Panc1 (cell line): Measurements from ENCODE around the gene NTNG1.

ENCODE experiments used
- TF ChIP-seq, protein P1 (sequence below): fragments of 450-650 bp; IDR thresholded peaks from 2 replicates; pipeline ENCODE4 v1.5.1; 2017; ENCODE audit warnings: mild to moderate bottlenecking
- TF ChIP-seq, protein P2 (sequence below), 2 experiments: IDR thresholded peaks; 2 replicates each; pipeline ENCODE4 v1.6.1; 2011 to 2012; ENCODE audit warnings: low read depth in 2 of 2, control low read depth in 1 of 2, low read length in 1 of 2, mild to moderate bottlenecking in 1 of 2, moderate library complexity in 1 of 2; ENCODE audit not compliant: insufficient read depth in 1 of 2

DNA sequence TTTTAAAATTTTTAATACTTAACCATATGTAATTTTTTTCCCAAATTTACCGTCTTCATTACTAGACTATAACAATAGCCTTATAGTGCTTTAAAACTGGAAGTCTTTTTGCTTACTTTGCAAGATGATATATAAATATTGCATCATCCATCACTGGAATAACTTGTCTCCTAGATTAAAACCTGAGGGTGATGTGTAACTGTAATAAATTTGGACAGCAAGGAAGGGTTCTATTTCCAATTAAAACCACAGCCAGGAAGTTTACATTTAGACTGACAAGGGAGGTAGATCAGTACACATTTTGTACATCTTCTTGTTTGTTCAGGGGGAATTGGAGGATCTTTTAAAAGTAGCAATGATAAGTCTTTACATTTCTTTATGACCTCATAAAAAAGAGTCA is 21.9 kb downstream of the NTNG1 start:
- TF ChIP-seq, protein P1, sequence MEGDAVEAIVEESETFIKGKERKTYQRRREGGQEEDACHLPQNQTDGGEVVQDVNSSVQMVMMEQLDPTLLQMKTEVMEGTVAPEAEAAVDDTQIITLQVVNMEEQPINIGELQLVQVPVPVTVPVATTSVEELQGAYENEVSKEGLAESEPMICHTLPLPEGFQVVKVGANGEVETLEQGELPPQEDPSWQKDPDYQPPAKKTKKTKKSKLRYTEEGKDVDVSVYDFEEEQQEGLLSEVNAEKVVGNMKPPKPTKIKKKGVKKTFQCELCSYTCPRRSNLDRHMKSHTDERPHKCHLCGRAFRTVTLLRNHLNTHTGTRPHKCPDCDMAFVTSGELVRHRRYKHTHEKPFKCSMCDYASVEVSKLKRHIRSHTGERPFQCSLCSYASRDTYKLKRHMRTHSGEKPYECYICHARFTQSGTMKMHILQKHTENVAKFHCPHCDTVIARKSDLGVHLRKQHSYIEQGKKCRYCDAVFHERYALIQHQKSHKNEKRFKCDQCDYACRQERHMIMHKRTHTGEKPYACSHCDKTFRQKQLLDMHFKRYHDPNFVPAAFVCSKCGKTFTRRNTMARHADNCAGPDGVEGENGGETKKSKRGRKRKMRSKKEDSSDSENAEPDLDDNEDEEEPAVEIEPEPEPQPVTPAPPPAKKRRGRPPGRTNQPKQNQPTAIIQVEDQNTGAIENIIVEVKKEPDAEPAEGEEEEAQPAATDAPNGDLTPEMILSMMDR, result no peak
- TF ChIP-seq, protein P2, sequence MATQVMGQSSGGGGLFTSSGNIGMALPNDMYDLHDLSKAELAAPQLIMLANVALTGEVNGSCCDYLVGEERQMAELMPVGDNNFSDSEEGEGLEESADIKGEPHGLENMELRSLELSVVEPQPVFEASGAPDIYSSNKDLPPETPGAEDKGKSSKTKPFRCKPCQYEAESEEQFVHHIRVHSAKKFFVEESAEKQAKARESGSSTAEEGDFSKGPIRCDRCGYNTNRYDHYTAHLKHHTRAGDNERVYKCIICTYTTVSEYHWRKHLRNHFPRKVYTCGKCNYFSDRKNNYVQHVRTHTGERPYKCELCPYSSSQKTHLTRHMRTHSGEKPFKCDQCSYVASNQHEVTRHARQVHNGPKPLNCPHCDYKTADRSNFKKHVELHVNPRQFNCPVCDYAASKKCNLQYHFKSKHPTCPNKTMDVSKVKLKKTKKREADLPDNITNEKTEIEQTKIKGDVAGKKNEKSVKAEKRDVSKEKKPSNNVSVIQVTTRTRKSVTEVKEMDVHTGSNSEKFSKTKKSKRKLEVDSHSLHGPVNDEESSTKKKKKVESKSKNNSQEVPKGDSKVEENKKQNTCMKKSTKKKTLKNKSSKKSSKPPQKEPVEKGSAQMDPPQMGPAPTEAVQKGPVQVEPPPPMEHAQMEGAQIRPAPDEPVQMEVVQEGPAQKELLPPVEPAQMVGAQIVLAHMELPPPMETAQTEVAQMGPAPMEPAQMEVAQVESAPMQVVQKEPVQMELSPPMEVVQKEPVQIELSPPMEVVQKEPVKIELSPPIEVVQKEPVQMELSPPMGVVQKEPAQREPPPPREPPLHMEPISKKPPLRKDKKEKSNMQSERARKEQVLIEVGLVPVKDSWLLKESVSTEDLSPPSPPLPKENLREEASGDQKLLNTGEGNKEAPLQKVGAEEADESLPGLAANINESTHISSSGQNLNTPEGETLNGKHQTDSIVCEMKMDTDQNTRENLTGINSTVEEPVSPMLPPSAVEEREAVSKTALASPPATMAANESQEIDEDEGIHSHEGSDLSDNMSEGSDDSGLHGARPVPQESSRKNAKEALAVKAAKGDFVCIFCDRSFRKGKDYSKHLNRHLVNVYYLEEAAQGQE (IDR thresholded peaks at IDR 0.05; ENCODE audit: insufficient read depth in 1 of 2, low read depth in 2 of 2, low read length in 1 of 2), result no peak
